K562 (cell line): Measurements from ENCODE around the gene PATL2. TPM values are rescaled to one million over a fixed set of nuclear protein-coding genes. Genes with fewer than 3 reads are reported as not detected.

Source experiments
- BCOR ChIP-seq: fragments of 450-650 bp; IDR thresholded peaks from 2 replicates; pipeline ENCODE4 v1.6.1; 2016
- CTBP1 ChIP-seq: fragments of 450-650 bp; IDR thresholded peaks from 2 replicates; pipeline ENCODE4 v1.6.1; 2016; ENCODE audit warnings: borderline replicate concordance
- ETS2 ChIP-seq: IDR thresholded peaks from 2 replicates; pipeline ENCODE4 v1.6.1; 2016; ENCODE audit warnings: borderline replicate concordance, missing genetic modification characterization, mild to moderate bottlenecking, moderate library complexity, missing compliant biosample characterization; ENCODE audit not compliant: poor library complexity, severe bottlenecking
- FOSL1 ChIP-seq: fragments of 200-800 bp; sonication (Bioruptor generic); conservative IDR thresholded peaks from 2 replicates; pipeline ENCODE4 v1.6.1; 2016; ENCODE audit warnings: missing genetic modification characterization, missing compliant biosample characterization
- FOXK2 ChIP-seq, 2 experiments: fragments of 450-650 bp; IDR thresholded peaks in 1 of 2; conservative IDR thresholded peaks in 1 of 2; 2 replicates each; pipeline ENCODE4 v1.6.1; 2016; ENCODE audit warnings: low read depth in 2 of 2, mild to moderate bottlenecking in 1 of 2
- LARP7 ChIP-seq: fragments of 450-650 bp; IDR thresholded peaks from 2 replicates; pipeline ENCODE4 v1.6.1; 2016
- MCM3 ChIP-seq: fragments of 450-650 bp; IDR thresholded peaks from 2 replicates; pipeline ENCODE4 v1.6.1; 2016
- NCOA2 ChIP-seq, 2 experiments: fragments of 450-650 bp; IDR thresholded peaks; 2 replicates each; pipeline ENCODE4 v1.6.1; 2018; ENCODE audit warnings: mild to moderate bottlenecking in 2 of 2, moderate library complexity in 1 of 2; ENCODE audit not compliant: partially characterized antibody in 2 of 2
- NUFIP1 ChIP-seq: fragments of 450-650 bp; IDR thresholded peaks from 2 replicates; pipeline ENCODE4 v1.6.1; 2018; ENCODE audit not compliant: partially characterized antibody
- SIN3B ChIP-seq: fragments of 450-650 bp; IDR thresholded peaks from 2 replicates; pipeline ENCODE4 v1.6.1; 2017; ENCODE audit warnings: low read depth, mild to moderate bottlenecking, moderate library complexity
- SMARCE1 ChIP-seq: fragments of 450-650 bp; IDR thresholded peaks from 2 replicates; pipeline ENCODE4 v1.7.1; 2016; ENCODE audit warnings: mild to moderate bottlenecking
- TSC22D4 ChIP-seq: fragments of 450-650 bp; IDR thresholded peaks from 2 replicates; pipeline ENCODE4 v1.6.1; 2016; ENCODE audit warnings: missing genetic modification characterization, missing biosample characterization, control low read depth
- ZBTB49 ChIP-seq: sonication (generic); formaldehyde crosslinking; IDR thresholded peaks from 2 replicates; pipeline ENCODE4 v1.8.0; 2022; ENCODE audit warnings: missing genetic modification reagents, mild to moderate bottlenecking, borderline replicate concordance
- ZNF174 ChIP-seq: fragments of 250-450 bp; sonication (Bioruptor Pico); IDR thresholded peaks from 2 replicates; pipeline ENCODE4 v1.4.0; 2020; ENCODE audit warnings: mild to moderate bottlenecking
- ZNF311 ChIP-seq: fragments of 250-450 bp; sonication (Bioruptor Pico); IDR thresholded peaks from 2 replicates; pipeline ENCODE4 v1.4.0; 2020; ENCODE audit warnings: mild to moderate bottlenecking, moderate library complexity
- ZNF384 ChIP-seq: IDR thresholded peaks from 2 replicates; pipeline ENCODE4 v1.6.1; 2012; ENCODE audit warnings: low read depth, low read length, improper control_type of control experiment
- ZNF717 ChIP-seq: fragments of 250-450 bp; sonication (Bioruptor Pico); IDR thresholded peaks from 2 replicates; pipeline ENCODE4 v1.5.0; 2021
- polyA plus RNA-seq, 8 experiments: library from polyadenylated mRNA; depleted of rRNA in 4 of 8; stranded (reverse) in 5 of 8; unstranded in 3 of 8; fragments of >200 nt; fragmentation: Nextera tagmentation in 2 of 8; fragmentation: Illumina TruSeq in 1 of 8; extraction: Ambion mirVana in 2 of 8; extraction: Trizol in 1 of 8; gene quantifications; 2 replicates each; pipeline versions ENCODE4 v1.2.1 to v1.2.3, GENCODE V29; 2011 to 2014; ENCODE audit warnings: inconsistent platforms in 1 of 8, missing spikeins in 1 of 8
- total RNA-seq, 7 experiments: library from RNA; depleted of rRNA in 6 of 7; stranded (reverse); fragments of >200 nt in 6 of 7; fragmentation: Illumina TruSeq in 2 of 7; extraction: Trizol in 2 of 7; gene quantifications; 2 replicates each; pipeline versions ENCODE4 v1.2.1 to v1.2.3, GENCODE V29; 2011 to 2021; ENCODE audit warnings: low replicate concordance in 1 of 7
- TF ChIP-seq, protein P1 (sequence below): fragments of 200-800 bp; sonication (Bioruptor generic); IDR thresholded peaks from 2 replicates; pipeline ENCODE4 v1.6.1; 2016; ENCODE audit warnings: missing genetic modification characterization, missing compliant biosample characterization
- TF ChIP-seq, protein P2 (sequence below): fragments of 250-450 bp; sonication (Bioruptor Pico); IDR thresholded peaks from 2 replicates; pipeline ENCODE4 v1.8.0; 2022; ENCODE audit warnings: inconsistent platforms, mild to moderate bottlenecking, moderate library complexity, borderline replicate concordance
- TF ChIP-seq, protein P3 (sequence below): sonication (generic); formaldehyde crosslinking; IDR thresholded peaks from 2 replicates; pipeline ENCODE4 v1.9.0; 2022; ENCODE audit warnings: mild to moderate bottlenecking, missing genetic modification reagents

PATL2 gene
- total and polyA plus RNA-seq, 9 of the 15 experiments (the other 6 are each of a cell fraction or from before 2014, with no cell fraction given), result 0.42 to 1.1 (median 0.86) TPM

DNA sequence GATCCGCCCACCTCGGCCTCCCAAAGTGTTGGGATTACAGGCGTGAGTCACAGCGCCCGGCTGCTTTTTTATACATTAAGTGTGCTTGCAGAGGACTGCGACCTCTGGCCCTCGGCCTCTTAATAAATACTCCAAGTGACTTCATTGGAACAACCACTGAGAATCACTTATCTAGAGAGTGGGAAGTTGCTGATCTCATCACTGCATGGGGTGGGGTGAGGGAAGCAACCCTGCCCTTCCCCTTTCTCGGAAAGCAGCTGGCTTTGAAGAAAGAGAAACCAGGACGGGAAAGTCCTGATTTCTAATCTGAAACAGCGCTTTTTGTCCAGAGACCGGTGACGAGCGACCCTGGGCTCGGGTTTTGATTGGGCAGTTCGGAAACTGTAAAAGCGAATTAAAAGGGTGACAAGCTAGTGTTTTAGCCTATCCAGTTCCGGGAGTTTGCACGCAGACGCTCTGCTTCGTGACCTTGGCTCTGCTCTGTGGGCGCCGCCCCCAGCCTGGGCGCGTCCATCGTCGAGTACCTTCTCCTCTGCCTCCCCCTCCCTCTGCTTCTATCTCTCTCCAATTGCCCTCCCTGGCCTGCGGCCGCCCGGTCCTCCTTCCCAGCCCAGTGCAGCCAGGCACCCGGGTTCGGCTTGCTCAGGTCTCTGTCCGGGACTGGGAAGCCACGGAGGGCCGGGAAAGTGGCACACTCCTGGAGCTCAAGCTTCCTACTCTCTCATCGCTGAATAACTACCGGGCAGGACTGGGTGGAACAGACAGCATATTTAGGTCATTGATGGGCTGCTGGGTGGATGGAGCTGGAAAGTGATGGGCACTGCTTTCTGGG is 17.7 kb upstream of the PATL2 start (continued):
- no peak for TF ChIP-seq NCOA2 (IDR thresholded peaks at IDR 0.05; ENCODE audit: partially characterized antibody in 2 of 2)
- no peak for TF ChIP-seq ZNF311 (CRISPR knock-in tag)
- TF ChIP-seq, protein P1, sequence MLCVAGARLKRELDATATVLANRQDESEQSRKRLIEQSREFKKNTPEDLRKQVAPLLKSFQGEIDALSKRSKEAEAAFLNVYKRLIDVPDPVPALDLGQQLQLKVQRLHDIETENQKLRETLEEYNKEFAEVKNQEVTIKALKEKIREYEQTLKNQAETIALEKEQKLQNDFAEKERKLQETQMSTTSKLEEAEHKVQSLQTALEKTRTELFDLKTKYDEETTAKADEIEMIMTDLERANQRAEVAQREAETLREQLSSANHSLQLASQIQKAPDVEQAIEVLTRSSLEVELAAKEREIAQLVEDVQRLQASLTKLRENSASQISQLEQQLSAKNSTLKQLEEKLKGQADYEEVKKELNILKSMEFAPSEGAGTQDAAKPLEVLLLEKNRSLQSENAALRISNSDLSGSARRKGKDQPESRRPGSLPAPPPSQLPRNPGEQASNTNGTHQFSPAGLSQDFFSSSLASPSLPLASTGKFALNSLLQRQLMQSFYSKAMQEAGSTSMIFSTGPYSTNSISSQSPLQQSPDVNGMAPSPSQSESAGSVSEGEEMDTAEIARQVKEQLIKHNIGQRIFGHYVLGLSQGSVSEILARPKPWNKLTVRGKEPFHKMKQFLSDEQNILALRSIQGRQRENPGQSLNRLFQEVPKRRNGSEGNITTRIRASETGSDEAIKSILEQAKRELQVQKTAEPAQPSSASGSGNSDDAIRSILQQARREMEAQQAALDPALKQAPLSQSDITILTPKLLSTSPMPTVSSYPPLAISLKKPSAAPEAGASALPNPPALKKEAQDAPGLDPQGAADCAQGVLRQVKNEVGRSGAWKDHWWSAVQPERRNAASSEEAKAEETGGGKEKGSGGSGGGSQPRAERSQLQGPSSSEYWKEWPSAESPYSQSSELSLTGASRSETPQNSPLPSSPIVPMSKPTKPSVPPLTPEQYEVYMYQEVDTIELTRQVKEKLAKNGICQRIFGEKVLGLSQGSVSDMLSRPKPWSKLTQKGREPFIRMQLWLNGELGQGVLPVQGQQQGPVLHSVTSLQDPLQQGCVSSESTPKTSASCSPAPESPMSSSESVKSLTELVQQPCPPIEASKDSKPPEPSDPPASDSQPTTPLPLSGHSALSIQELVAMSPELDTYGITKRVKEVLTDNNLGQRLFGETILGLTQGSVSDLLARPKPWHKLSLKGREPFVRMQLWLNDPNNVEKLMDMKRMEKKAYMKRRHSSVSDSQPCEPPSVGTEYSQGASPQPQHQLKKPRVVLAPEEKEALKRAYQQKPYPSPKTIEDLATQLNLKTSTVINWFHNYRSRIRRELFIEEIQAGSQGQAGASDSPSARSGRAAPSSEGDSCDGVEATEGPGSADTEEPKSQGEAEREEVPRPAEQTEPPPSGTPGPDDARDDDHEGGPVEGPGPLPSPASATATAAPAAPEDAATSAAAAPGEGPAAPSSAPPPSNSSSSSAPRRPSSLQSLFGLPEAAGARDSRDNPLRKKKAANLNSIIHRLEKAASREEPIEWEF, result no peak
- no peak for TF ChIP-seq TSC22D4 (tag)
- no peak for TF ChIP-seq MCM3
- no peak for TF ChIP-seq ETS2 (tag)
- TF ChIP-seq BCOR, result no peak; the same call in 1 of the 2 replicates
- peak; percentile 83 for TF ChIP-seq CTBP1
- TF ChIP-seq ZBTB49, result no peak
- TF ChIP-seq FOSL1 (tag), result peak; percentile 93
- TF ChIP-seq LARP7, result no peak
- no peak for TF ChIP-seq ZNF384
- TF ChIP-seq ZNF174 (CRISPR knock-in tag), result no peak
- no peak for TF ChIP-seq NUFIP1
- TF ChIP-seq FOXK2 (conservative IDR thresholded peaks at IDR 0.05 in 1 of 2, IDR thresholded peaks at IDR 0.05 in 1 of 2; ENCODE audit: low read depth in 2 of 2), result peak; percentile 63 to 70
- TF ChIP-seq ZNF717 (CRISPR knock-in tag), result no peak
- TF ChIP-seq, protein P2, sequence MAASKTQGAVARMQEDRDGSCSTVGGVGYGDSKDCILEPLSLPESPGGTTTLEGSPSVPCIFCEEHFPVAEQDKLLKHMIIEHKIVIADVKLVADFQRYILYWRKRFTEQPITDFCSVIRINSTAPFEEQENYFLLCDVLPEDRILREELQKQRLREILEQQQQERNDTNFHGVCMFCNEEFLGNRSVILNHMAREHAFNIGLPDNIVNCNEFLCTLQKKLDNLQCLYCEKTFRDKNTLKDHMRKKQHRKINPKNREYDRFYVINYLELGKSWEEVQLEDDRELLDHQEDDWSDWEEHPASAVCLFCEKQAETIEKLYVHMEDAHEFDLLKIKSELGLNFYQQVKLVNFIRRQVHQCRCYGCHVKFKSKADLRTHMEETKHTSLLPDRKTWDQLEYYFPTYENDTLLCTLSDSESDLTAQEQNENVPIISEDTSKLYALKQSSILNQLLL (CRISPR knock-in tag), result no peak
- TF ChIP-seq SIN3B, result no peak
- TF ChIP-seq SMARCE1, result no peak; the same call in none of the 2 replicates
- TF ChIP-seq, protein P3, sequence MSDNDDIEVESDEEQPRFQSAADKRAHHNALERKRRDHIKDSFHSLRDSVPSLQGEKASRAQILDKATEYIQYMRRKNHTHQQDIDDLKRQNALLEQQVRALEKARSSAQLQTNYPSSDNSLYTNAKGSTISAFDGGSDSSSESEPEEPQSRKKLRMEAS (CRISPR knock-in tag), result no peak; the same call in 1 of the 2 replicates
